Stimulated activated CD8-positive, alpha-beta memory T cell treated with anti-CD3 and anti-CD28 coated beads, Interleukin-4, amount 100 ng/mL, for 4 hours (primary cell): ENCODE data around the gene MOB2.

ENCODE experiments used
- DNase-seq, 2 donors: peaks; one replicate each; pipeline ENCODE4 v3.0.0-alpha.2; 2020; ENCODE audit warnings: low read depth in 2 of 2, low spot score in 1 of 2

The MOB2 gene

DNA sequence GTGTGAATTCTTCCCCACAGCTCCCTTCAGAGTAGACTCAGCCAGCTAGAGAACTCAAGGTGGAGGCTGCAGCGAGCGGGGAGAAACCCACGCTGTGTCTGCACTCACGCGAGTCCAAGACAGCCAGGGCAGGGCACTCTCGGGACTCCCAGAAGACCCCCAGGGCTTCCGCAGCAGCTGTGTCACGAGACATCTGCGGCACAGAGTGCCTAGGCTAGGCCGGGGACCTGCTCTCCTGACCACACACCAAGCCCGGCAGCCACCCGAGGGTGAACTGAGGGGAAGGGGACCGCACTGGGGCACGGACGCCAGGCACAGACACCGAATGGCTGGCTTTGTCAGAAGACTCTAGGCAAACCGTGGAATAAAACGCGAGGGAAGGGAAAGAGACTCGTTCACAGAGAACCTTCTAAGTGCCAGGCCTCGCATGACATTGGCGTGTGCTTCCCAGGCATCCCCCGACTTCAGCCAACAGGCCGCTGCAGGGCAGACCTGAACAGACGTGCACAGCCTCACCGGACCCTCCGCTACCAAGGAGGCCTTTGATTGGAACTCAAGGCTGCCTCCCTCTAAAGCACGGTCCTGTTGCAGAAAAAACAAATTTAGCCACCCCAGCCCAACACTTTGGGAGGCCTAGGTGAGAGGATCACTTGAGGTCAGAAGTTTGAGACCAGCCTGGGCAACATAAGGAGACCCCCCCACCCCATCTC lies 18.2 kb upstream of the MOB2 start:
- no peak for DNase-seq

DNA sequence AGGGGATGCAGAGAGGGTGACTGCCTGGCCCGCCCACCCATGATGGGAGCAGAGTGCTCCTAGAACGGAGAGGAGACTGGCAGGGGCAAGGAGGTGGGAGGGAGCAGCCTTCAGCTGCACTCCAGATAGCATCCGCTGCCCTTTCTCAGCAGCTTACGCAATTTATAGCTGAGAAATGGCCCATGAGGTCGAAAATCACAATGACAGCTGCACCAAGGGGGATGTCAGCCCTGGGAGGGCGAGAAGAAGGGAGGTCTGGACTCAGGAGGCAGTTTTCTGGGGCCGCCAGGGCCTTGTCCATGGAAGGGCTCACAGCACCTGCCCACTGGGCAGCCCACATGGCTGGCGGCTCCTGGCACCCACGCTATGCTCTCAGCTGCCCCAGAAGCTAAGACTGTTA lies 17.6 kb upstream of the MOB2 start:
- DNase-seq = no peak

DNA sequence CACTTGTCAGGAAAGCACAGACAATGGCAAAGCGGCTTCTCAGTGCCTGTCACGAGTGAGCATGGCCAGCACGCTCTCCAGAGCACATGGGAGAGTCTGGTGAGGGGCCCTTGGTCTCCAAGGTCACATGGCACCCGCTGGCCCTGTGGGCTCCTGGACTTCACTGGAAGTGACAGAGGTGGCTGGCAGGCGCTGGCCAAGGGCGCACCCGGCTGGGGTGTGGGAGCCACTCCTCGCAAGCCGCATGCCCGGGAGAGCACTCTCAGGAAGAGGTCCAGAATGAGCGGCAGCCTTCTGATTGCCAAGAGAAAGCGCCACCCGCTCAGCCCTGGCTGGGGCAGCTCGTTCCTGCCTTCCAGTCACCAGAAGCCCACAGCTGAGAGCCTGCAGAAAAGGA lies 17.1 kb upstream of the MOB2 start:
- DNase-seq = no peak

DNA sequence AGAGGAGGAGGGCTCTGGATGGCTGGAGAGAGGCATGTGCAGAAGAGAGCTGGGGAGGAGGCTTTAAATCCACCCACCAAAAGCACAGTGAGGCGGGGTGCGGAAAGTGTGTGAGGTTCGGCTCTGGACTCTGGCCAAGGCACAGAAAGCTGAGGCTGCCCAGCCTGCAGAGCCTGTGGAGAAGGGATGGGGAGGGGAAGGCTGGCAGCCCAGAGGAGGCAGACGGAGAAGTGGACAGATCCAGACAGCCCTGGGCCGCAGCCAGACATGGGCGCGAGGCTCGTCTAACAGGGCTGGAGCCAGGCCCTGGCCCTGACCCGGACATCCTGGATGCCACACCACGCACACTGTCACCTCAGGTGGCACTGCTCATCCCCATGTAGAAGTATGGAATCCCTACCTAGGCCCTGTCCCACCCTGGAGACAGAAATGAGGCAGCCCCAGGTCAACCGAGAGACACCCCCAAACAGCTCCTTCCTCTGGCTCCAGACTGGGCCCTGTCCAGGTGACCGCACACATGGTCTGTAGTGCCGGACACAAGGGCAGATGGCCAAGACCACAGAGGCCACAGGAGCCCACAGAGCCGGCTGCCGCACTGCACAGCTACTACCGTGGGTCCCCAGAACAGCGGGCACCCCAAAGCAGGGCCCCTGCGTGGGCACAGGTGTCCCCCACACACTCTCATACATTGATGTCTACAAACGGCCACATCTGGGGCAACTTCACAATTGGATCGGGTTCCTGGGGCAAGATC lies 16.6 kb upstream of the MOB2 start:
- DNase-seq = no peak

DNA sequence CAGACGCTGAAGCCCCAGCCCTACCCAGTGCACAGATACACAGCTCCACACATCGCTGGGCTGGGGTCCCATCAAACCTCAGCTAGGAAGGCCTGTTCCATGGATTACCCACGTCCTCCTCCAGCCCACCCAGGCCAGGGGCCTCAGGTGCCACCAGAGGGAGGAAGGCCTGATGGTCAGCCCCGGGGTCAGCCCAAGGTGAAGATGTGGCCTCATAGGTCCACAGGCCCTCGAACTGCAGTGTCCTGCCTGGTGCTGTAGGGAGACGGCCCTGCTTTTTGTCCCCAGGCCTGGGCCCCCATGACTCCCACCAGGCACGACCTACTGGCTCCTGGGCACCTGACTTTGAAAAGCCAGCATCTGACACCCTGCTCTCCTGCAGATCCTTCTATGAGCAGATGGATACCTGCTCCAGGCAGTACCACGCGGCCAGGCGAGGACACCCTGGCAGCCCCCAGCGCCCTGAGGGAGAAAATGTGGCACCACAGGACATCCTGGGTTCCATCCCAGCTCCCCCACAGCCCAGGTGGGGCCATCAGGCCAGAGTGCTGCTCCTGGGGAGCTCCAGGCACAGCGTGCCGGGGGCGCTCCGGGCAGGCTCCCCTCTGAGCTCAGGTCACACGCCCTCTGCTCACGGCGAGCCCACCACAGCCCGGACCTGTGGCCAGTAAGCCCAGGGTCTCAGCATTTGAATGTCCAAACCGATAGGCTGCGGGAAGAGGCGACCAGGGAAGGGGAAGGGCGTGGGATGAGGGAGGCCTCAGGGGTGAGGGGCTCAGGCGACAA lies 15.8 kb upstream of the MOB2 start:
- DNase-seq = no peak

DNA sequence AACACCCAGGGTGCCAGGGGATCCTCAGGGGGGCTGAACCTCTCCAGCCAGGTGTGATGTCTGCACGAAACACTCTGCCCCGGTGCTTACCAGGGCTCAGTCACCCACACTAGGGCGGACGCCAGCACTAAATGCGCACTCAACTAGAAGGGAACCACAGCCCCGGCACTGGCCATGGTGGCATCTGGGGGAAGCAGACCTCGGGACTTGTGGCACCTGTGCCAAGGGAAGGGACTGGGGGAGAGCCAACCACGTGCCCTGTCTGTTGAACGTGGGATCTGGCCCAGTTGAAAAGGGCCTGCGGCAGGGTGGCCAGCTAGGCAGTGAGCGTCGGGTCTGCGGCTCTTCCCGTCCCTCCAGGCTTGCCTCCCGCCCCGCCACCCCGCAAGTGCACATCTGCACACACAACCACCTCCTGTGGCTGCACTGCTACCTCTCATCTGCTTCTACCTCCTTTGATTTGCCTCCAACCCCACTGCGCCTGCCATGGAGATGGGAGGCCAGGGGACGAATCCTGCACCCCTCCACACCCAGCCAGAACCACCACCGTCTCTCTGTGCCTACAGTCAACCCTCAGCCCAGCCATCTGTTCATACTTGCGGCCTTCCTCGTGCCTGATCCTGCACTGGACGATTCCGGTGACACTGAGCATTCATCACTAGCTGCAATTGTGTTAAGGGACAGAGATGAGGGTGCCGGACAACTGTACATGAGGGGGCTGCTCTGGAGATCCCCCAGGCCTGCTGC lies 15.0 kb upstream of the MOB2 start:
- no peak for DNase-seq

DNA sequence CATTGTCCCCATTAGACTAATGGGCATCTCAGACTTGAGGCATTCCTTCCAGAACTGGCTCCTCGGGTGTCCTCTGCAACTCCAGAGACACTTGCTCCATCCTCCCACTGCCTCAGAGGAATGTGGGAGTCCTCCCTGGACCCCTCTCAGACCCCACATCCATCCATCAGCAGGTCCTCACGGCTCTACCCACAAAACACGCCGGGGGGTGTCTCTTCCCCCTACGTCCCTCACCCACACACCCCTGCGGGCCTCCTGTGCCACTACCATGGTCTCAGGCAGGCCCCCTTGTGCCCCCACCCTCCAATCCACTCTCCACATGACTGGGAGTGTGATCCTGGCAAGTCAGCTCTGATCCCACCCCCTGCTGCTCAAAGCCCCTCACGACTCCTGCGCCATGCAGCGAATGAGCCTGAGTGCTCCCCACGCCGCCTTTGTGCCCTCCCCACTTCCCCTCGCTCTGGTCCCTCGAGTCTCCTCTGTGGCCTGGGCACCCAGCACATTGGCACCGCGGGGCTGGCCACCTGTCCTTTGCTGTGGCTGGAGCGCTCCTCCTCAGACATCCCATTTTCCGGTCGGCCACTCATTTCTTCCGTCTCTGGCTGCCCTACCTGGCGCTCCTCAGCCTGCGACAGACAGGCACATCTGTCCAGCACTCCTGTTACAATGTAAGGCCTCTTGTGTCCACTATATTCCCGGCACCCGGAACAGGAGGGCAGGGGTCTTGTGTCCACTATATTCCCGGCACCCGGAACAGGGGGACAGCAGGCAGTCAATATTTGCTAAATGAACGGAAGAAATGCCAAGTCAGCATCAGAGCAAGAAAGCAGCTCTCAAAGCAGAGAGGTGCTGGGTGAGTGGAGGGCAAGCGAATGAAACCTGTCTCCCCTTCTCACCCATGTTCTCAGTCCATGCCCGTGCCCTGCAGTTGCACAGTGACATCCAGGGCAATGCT lies 14.2 kb upstream of the MOB2 start:
- no peak for DNase-seq

DNA sequence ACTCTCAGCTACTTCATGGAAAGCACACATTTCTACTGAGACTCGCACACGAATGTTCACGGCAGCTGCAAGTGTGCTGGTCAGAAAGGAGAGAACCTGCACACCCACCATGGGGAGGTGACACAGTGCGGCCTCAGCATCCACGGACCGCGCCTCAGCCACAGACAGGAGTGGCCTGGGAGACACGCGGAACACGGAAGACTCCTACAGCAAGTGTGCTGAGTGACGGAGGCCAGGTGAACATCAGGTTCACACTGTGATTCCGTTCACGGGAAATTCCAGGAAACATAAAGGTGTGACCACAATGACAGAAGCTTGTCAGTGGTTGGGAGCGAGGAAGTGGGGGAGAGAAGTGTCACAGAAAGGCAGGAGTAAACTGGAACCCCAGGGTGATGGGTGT lies 13.3 kb upstream of the MOB2 start:
- DNase-seq = no peak

DNA sequence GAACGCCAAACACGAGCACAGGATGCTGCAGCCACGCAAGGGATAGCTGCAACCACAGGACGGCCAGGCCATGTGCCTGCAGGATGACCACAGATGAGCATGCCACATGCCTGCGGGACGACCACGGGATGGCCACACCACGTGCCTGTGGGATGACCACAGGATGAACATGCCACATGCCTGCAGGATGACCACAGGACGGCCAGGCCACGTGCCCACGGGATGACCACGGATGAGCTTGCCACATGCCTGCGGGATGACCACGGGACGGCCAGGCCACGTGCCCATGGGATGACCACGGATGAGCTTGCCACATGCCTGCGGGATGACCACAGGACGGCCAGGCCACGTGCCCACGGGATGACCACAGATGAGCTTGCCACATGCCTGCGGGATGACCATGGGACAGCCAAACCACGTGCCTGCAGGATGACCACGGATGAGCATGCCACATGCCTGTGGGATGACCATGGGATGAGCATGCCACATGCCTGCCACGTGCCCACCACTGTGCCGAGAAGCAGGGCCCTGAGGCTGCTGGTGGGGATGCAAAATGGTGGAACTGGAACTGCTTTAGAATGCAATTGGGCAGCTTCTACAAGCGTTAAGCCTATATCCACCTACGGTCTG lies 12.8 kb upstream of the MOB2 start:
- no peak for DNase-seq

DNA sequence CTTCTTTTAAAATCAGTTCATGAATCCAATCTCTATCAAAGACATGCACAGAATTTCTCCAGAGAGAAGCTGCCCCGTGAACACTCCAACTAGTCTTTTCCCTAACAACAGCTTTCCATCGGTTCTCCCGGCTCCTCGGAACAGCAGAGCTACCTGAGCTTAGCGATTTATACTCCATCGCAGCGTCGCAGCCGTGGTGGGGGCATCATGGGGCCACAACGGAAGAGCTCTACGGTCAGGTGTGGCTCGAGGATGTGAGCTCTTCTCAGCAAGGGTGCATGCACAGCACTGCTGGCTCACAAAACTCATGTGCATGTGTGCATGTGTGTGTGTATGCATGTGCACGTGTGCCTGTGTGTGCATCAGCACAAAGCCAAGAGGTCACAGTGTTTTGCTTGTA lies 11.7 kb upstream of the MOB2 start:
- DNase-seq = no peak

DNA sequence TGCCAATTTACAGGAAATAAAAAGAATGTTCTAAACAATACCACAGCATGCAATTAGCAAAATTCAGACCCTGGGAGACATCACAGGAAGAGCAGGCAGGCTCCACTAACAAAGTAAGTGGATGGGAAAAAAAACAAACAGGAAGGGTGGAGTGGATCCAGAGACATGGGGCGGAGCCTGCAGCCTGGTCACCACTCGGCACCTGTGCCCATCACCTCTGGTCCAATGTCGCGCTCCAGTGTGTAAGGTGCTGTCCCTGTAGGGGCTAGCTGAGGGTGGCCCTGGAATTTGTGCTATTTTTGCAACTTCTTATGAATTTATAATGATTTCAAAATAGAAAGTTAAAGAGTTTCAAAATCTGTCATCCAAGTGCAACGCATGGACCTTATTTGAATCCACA lies 11.0 kb upstream of the MOB2 start:
- no peak for DNase-seq

DNA sequence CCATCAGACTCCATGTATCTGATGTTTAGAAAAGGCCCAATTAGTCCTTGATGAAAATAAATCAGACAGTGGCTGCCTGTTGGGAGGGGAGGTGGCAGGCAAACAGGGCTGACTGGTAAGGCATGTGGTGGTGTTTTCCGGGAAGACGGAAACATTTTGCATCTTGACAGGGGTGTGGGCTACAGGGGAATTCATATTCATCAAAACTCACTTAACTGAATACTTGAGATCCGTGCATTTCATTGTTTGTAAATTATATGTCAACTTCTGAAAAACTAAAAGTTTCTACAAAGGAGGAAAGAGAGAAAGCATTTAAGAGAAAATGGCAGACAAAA lies 10.1 kb upstream of the MOB2 start:
- DNase-seq = no peak

DNA sequence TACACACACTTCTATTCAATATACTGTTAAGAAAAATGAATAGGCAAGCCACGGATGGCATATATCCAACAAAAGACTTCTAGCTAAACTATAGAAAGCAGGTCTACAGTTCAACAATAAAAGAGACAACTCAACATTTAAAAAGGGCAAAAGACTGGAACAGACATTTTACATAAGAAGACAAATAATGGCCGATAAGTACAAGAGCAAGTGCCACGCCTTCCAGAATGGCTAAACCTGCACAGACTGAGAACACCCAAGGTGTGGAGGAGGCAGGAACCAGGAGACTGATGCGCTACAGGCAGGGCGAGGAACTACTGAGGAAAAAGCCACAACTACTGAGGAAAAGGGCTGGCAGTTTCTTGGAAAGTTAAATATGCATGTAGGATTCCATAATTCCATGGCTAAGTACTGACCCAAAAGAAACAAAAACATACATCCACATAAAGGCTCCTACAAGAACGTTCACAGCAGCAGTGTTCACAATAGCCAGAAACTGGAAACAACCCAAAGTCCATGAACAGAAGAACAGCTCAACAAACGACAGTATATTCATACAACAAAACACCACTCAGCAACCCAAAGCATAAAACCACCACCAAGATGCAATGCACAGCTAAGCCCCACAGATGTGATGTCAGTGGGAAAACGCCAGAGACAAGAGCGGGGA lies 9.6 kb upstream of the MOB2 start:
- DNase-seq = no peak

DNA sequence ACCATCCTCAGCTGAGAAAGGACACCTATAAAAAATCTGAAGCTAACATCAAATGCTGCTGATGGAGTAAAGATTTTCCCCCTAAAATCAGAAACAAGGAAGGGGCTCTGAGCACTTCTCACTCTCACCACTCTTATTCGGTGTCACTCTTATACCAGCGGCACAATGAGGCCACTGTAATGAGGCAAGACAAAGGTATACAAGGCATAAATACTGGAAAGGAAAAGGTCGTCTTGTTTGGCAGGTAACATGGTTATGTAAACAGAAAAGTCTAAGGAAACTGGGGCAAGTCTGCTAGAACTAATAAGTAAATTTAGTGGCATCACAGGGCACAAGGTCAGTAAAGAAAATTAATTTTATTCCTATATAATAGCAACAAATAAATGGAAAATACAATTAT lies 8.1 kb upstream of the MOB2 start:
- DNase-seq = no peak

DNA sequence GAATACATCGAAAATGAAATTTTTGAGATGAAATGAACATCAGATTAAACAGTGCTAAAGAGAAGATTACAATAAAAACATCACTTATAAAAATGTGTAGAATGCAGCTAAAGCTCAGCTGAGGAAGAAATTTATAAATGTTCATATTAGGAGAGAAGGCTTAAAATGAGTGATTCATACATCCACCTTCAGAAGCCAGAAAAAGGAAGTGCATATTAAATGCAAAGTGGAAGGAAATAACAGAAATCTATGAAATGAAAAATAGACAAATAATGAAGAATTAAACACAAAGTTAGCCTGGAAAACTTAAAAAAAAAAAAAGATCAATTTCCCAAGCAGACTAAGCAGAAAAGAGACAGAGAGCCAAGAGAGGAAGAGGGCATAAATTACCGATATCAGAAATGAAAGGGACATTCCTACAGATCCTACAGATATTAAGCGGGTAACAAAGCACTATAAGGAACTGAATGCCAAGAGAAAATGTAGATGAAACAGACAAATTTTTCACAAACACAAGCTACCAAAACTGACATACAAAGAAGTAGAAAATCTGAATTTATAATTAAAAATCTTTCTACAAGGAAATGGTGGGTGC lies 7.2 kb upstream of the MOB2 start:
- no peak for DNase-seq

DNA sequence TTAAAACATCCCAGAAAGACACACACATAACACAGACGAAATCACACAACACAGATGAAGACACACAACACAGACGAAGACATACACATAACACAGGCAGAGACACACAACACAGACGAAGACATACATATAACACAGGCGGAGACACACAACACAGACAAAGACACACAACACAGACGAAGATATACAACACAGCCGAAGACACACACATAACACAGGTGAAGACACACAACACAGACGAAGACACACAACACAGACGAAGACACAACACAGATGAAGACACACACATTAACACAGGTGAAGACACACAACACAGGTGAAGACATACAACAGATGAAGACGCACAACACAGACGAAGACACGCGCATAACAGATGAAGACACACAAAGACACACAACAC lies 4.8 kb upstream of the MOB2 start:
- DNase-seq = no peak

DNA sequence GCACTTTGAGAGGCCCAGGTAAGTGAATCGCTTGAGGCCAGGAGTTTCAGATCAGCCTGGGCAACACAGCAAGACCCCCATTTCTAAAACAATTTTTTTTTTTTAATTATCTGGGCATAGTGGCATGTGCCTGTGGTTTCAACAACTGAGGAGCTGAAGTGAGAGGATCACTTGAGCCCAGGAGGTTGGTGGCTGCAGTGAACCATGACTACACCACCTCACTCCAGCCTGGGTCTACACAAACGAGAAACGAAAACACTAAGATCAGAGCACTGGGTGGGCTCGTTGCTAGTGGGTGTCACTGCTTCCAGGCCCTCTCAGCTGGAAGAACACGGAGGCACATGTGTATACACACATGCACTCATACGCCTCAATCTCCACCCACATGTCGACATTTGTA lies 4.1 kb upstream of the MOB2 start:
- no peak for DNase-seq

DNA sequence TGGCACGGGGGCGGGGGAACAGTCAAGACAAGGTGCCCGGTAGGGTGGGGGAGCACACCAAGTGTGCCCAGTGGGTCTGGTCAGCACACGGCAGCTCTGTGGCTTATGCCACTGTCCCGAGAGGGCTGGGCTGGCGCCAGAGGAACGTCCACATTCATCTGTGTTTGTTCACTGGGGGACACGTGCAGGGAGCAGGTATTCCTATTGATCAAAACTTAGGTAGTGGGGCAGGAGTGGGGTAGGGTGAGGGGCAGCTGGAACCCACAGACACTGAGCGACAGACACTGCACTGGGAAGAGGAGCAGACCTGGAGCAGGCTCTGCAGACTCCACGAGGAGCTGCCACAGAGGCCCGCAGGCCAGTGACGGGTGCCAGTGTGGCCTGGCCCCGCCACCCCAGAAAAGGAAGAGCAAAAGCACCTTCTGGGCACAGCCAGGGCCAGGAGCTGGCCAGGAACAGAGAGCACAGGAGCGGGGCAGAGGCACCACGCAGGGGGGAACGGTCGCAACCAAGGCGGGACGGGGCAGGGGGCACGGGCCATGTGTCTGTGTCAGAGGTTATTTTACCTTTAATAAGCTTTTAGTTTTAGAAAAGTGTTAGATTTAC lies 2.1 kb upstream of the MOB2 start:
- no peak for DNase-seq
